Measurements from ENCODE around the gene DENND1A. TPM values are rescaled to one million over a fixed set of nuclear protein-coding genes. Genes with fewer than 3 reads are reported as not detected.
"Not testable (repeated sequence)": the region's sequence is repeated elsewhere in the genome, so short reads cannot be mapped to it uniquely, and the experiment has no call there.

DENND1A gene
- total RNA-seq, 2 donors from 2014 or later = 19.3 to 22.8 TPM

- H3K4me1 Mint-ChIP-seq = peaks cover 28% of the 10 kb centered on the region
- no peak overlapping the region for H3K4me3 Mint-ChIP-seq
- no peak for ATAC-seq (replicated peaks)
- peaks cover 12% of the 10 kb centered on the region for H3K36me3 Mint-ChIP-seq (ENCODE audit: low read depth)
- H3K9me3 Mint-ChIP-seq = no peaks in the 10 kb centered on the region
- H3K27ac Mint-ChIP-seq = no peak overlapping the region
- no peaks in the 10 kb centered on the region for H3K27me3 Mint-ChIP-seq
These were observed 594.5 kb downstream of the DENND1A start for GRCh38 chr9:123335193-123335985.

GRCh38 chr9:123334639-123335038, 595.3 kb downstream of the DENND1A start:
- Mint-ChIP-seq H3K27ac (no peak overlapping the region), H3K36me3 (ENCODE audit: low read depth) (peaks cover 6% of the 10 kb centered on the region), H3K27me3 (no peaks in the 10 kb centered on the region), H3K4me3 (no peak overlapping the region), H3K9me3 (no peaks in the 10 kb centered on the region), H3K4me1 (peaks cover 20% of the 10 kb centered on the region)
- no peak for ATAC-seq (replicated peaks)

GRCh38 chr9:123333058-123333669, 596.8 kb downstream of the DENND1A start:
- peak overlapping the region; percentile 42 for H3K4me3 Mint-ChIP-seq
- peak overlapping the region; percentile 44 for H3K27ac Mint-ChIP-seq
- ATAC-seq (replicated peaks) = peak; percentile 65
- not testable (repeated sequence) for H3K27me3 Mint-ChIP-seq; H3K4me1 Mint-ChIP-seq; H3K9me3 Mint-ChIP-seq; H3K36me3 Mint-ChIP-seq (ENCODE audit: low read depth)

GRCh38 chr9:123331346-123332060, 598.4 kb downstream of the DENND1A start:
- H3K27ac Mint-ChIP-seq = no peak overlapping the region
- H3K36me3 Mint-ChIP-seq (ENCODE audit: low read depth) = no peaks in the 10 kb centered on the region
- H3K4me1 Mint-ChIP-seq = peaks cover 10% of the 10 kb centered on the region
- no peak overlapping the region for H3K4me3 Mint-ChIP-seq
- no peaks in the 10 kb centered on the region for H3K9me3 Mint-ChIP-seq
- ATAC-seq (replicated peaks) = no peak
- no peaks in the 10 kb centered on the region for H3K27me3 Mint-ChIP-seq

Other genes starting within 250 kb of the DENND1A start
- gene LHX2, start 81.6 kb upstream of the DENND1A start, total RNA-seq = not detected

Measured in activated T-helper 17 cell treated with anti-CD3 and anti-CD28 coated beads, Interleukin-2, amount 50 U/mL, for 72 hours (primary cell).